ENCODE results near the gene ASAP3.
A peak's percentile ranks its signal among the peaks of the same experiment; 100 is the strongest.

Gene ASAP3

GRCh38 chr1:23423415-23424292 lies 60.3 kb downstream of the ASAP3 start:
- no peak for DNase-seq (ENCODE audit: low read depth)

GRCh38 chr1:23422941-23423340 lies 61.0 kb downstream of the ASAP3 start:
- no peak for DNase-seq (ENCODE audit: low read depth)

- DNase-seq (ENCODE audit: low read depth), result peak; percentile 21
These were observed 61.6 kb downstream of the ASAP3 start for GRCh38 chr1:23422241-23422877.

GRCh38 chr1:23421753-23422240 lies 62.2 kb downstream of the ASAP3 start:
- DNase-seq (ENCODE audit: low read depth), result no peak

GRCh38 chr1:23421343-23421742 lies 62.6 kb downstream of the ASAP3 start:
- no peak for DNase-seq (ENCODE audit: low read depth)

GRCh38 chr1:23420778-23421177 lies 63.2 kb downstream of the ASAP3 start:
- DNase-seq (ENCODE audit: low read depth), result no peak

- no peak for DNase-seq (ENCODE audit: low read depth)
These were observed 64.8 kb downstream of the ASAP3 start for GRCh38 chr1:23419180-23419579.

GRCh38 chr1:23417570-23417969 lies 66.4 kb downstream of the ASAP3 start:
- no peak for DNase-seq (ENCODE audit: low read depth)

- DNase-seq (ENCODE audit: low read depth), result no peak
These were observed 67.0 kb downstream of the ASAP3 start for GRCh38 chr1:23416964-23417363.

GRCh38 chr1:23408797-23409290 lies 75.1 kb downstream of the ASAP3 start:
- DNase-seq (ENCODE audit: low read depth), result no peak

GRCh38 chr1:23407016-23407630 lies 76.9 kb downstream of the ASAP3 start:
- no peak for DNase-seq (ENCODE audit: low read depth)

GRCh38 chr1:23405946-23406345 lies 78.0 kb downstream of the ASAP3 start:
- no peak for DNase-seq (ENCODE audit: low read depth)

- DNase-seq (ENCODE audit: low read depth), result peak; percentile 83
These were observed 80.1 kb downstream of the ASAP3 start for GRCh38 chr1:23403735-23404486.

- no peak for DNase-seq (ENCODE audit: low read depth)
These were observed 80.6 kb downstream of the ASAP3 start for GRCh38 chr1:23403355-23403734.

GRCh38 chr1:23403038-23403336 lies 81.0 kb downstream of the ASAP3 start:
- no peak for DNase-seq (ENCODE audit: low read depth)

- DNase-seq (ENCODE audit: low read depth), result no peak
These were observed 81.5 kb downstream of the ASAP3 start for GRCh38 chr1:23402286-23403037.

GRCh38 chr1:23401313-23401712 lies 82.7 kb downstream of the ASAP3 start:
- no peak for DNase-seq (ENCODE audit: low read depth)

- DNase-seq (ENCODE audit: low read depth), result no peak
These were observed 83.5 kb downstream of the ASAP3 start for GRCh38 chr1:23400324-23401114.

GRCh38 chr1:23399229-23399628 lies 84.8 kb downstream of the ASAP3 start:
- no peak for DNase-seq (ENCODE audit: low read depth)

- DNase-seq (ENCODE audit: low read depth), result no peak
These were observed 86.1 kb downstream of the ASAP3 start for GRCh38 chr1:23397908-23398307.

GRCh38 chr1:23396380-23396779 lies 87.6 kb downstream of the ASAP3 start:
- DNase-seq (ENCODE audit: low read depth), result no peak
